Retina (tissue), 1 donor: Measurements from ENCODE around the gene EID2B.

Experiments used
- DNase-seq: peaks from one replicate; pipeline ENCODE4 v3.0.0-alpha.2; 2016

Gene EID2B

GRCh38 chr19:39531834-39532232 is 819 bp downstream of the EID2B start:
- no peak for DNase-seq

- no peak for DNase-seq
Measured at GRCh38 chr19:39525205-39525604, 7.4 kb downstream of the EID2B start.

GRCh38 chr19:39524495-39524894 is 8.2 kb downstream of the EID2B start:
- DNase-seq = no peak

DNA sequence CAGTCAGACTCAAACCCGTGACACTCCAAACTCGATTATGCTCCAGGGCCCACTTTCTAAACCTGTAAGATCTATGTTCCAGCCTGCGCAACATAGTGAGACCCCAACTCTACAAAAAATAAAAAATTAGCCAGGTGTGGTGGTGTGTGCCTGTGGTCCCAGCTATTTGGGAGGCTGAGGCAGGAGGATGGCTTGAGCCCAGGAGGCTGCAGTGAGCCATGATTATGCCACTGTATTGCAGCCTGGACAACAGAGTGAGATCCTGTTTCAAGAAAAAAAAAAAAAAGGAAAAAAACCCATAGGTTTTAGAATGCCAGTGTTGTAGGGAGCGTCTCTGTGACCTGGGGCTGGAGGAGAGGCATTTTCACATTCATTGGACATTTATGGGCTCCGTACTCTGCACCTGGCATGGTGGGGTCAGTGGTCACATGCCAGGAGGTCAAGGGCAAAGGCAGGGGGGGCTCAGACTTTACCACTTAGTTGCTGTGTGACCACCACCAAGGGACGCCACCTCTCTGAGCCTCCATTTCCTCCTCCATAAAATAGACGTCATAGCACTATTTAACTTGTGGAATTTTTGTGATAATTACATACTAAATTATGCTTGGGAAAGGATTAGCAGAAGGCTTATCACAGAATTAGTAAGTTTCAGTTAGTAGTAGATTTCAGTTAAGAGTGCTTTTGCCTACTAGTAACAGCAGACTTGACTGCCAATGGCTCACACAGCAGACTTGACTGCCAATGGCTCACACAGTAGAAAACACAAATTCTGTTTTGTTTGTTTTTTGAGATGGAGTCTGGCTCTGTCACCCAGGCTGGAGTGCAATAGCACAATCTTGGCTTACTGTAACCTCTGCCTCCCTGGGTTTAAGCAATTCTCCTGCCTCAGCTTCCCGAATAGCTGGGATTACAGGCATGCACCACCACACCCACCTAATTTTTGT is 11.8 kb downstream of the EID2B start:
- DNase-seq = no peak

DNA sequence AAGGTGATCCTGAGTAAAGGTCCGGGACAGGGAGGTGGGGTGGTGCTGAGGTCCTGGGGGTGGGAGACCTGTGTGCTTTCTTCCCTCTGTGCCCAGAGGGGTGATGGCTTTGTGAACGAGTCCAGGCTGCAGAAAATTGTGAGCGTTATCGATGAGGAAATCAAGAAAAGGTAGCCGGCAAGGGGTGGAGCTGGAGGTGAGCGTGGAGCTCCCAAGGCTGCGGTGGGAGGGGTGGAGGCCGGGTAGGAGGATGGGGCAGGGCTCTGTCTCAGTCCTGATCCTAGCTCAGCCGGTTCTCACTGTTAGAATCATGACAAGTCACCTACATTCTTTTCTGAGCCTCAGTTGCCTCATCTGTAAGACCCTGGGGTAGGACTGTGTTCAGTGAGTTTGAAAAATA is 13.7 kb downstream of the EID2B start:
- DNase-seq = no peak

- no peak for DNase-seq
Measured at GRCh38 chr19:39518458-39518857, 14.2 kb downstream of the EID2B start.

- no peak for DNase-seq
Measured at GRCh38 chr19:39517432-39517831, 15.2 kb downstream of the EID2B start.

- DNase-seq = no peak
Measured at GRCh38 chr19:39516270-39516669, 16.4 kb downstream of the EID2B start.

GRCh38 chr19:39515551-39516191 is 17.0 kb downstream of the EID2B start:
- peak; percentile 47 for DNase-seq

- peak; percentile 54 for DNase-seq
Measured at GRCh38 chr19:39514840-39515550, 17.7 kb downstream of the EID2B start, which contains the start of gene SELENOV. Gene SELENOV (plus strand): TSS chr19:39515139. CDS start chr19:39515213, 74 bp downstream.

- no peak for DNase-seq
Measured at GRCh38 chr19:39512988-39513387, 19.7 kb downstream of the EID2B start.

GRCh38 chr19:39509233-39509632 is 23.4 kb downstream of the EID2B start:
- DNase-seq = no peak

DNA sequence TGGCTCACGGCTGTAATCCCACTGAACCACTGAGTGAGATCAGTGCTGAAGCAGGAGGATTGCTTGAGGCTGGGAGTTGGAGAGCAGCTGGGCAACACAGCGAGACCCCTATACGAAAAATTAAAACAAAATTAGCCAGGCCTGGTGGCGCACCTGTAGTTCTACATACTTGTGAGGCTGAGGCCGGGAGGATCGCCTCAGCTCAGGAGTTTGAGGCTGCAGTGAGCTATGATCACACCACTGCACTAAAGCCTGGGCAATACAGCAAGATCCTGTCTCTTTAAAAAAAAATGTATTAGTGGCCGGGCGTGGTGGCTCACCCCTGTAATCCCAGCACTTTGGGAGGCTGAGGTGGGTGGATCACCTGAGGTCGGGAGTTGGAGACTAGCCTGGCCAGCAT is 24.0 kb downstream of the EID2B start:
- no peak for DNase-seq

DNA sequence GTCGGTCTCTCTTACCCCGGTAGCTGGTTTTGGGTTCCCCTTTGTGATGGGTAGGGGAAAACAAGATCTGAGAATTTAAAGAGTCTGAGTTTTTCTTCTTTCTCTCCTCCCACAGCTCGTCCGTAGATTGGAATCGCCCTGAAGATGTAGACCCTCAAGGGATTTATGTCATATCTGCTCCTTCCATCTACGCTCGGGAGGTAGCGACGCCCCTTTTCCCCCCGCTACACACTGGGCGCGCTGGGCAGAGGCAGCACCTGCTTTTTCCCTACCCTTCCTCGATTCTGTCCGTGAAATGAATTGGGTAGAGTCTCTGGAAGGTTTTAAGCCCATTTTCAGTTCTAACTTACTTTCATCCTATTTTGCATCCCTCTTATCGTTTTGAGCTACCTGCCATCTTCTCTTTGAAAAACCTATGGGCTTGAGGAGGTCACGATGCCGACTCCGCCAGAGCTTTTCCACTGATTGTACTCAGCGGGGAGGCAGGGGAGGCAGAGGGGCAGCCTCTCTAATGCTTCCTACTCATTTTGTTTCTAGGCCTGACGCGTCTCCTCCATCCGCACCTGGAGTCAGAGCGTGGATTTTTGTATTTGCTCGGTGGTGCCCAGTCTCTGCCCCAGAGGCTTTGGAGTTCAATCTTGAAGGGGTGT is 24.8 kb downstream of the EID2B start:
- no peak for DNase-seq

- peak; percentile 88 for DNase-seq
Measured at GRCh38 chr19:39506944-39507714, 25.5 kb downstream of the EID2B start.

DNA sequence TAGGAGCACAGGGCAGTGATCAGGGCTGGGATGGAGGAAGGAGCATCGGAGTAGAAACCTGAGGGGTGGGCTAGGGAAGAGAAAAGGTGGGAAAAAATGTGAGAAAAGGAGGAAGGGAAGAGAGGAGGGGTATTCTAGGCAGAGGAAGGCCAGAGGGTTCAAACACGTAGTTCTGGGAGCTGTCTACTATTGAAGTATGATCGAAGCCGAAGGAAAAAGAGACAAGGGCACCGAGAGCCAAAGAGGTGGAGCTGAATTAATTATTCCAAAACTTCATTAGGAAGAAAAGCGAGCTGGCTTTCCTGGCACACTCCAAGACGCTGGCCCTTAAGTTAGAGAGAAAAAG is 26.1 kb downstream of the EID2B start:
- DNase-seq = no peak

GRCh38 chr19:39502640-39503417 is 29.8 kb downstream of the EID2B start:
- peak; percentile 86 for DNase-seq

DNA sequence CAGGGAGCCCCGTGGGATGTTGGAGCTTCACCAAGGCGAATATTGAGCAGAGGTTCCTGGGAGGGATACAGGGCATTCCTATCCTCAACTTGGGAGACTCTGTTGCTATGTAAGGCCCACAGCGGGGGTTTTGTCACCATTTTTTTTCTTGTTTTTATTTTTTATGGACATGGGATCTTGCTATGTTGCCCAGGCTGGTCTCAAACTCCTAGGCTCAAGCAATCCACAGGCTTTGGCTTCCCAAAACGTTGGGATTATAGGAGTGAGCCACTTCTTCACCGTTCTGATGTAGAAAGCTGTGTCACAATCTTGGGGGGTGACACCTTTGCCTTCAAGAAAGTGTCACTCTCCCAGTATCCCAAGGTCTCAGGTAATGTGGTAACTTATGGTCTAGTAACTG is 31.3 kb downstream of the EID2B start:
- DNase-seq = no peak

DNA sequence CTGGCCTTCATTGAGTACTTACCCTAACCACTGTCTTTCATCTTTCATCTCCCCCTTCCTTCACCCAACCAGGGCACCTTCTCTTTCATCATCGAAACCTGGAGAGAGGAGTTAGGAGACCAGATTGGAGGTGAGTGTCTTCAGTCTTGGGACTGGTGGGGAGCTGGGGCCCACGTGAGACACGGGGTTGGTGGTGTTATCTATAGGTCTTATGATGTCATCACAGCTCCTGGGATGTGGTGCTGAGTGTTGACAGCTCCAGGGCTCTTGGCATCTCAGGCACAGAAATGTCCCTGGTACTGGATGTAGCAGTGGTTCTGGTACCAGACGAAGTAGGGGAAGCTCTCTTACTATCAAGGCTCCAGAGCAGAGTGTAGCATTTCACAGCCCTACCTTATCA is 32.1 kb downstream of the EID2B start:
- DNase-seq = no peak

DNA sequence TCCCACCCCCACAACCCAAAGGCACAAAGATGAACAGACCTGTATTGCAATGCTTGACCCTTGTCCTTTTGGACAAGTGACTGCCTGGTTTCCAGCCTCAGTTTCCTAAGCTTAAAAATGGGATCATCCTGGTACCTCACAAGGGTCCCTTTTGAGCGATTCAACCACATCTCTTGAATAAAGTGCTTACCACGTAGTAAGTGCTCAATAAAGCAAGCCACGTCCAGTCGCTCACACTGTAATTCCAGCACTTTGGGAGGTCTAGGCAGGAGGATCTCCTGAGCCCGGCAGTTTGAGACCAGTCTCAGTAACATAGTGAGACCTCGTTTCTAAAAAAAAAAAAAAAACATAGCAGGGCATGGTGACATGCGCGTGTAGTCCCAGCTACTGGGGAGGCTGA is 32.7 kb downstream of the EID2B start:
- no peak for DNase-seq
